GM10248 (cell line): ENCODE measurements around the gene OSBPL9.

Experiments
- CTCF ChIA-PET: fragments of 300-600 bp; sonication (Branson Sonifier 250); formaldehyde crosslinking; extraction: SDS; loops from one replicate; lab custom pipeline; 2021; ENCODE audit warnings: antibody characterized with exemption; lab: Yijun Ruan, JAX
- POLR2A ChIA-PET: fragments of 350-650 bp; sonication (Branson Sonifier 250); formaldehyde crosslinking; extraction: SDS; loops from one replicate; lab custom pipeline; 2020; ENCODE audit warnings: antibody characterized with exemption; lab: Yijun Ruan, JAX
- DNase-seq: peaks from one replicate; pipeline ENCODE4 v3.0.0; 2012; ENCODE audit errors: extremely low spot score
- CTCF ChIP-seq: IDR thresholded peaks from 2 replicates; pipeline ENCODE4 v1.5.1; 2012; ENCODE audit warnings: mild to moderate bottlenecking, low read depth; ENCODE audit errors: extremely low read depth, missing control alignments, control extremely low read depth

Gene OSBPL9

GRCh38 chr1:51615780-51616291, 1.1 kb upstream of the OSBPL9 start:
- ChIA-PET POLR2A (no interaction called here), CTCF (interaction anchor here (0.7 to 1.2 kb wide), 2 partner anchors 14 to 108 kb away, joined by 3 to 4 read pairs; no protein-coding TSS in a partner anchor)
- DNase-seq: no peak
- TF ChIP-seq CTCF: no peak

- no peak for DNase-seq
- no peak for TF ChIP-seq CTCF
- ChIA-PET CTCF (interaction anchor here (1.1 kb wide), 1 partner anchor 152 kb away, joined by 3 read pairs; no protein-coding TSS in a partner anchor), POLR2A (no interaction called here)
Measured at GRCh38 chr1:51616490-51616889, 402 bp upstream of the OSBPL9 start.

- ChIA-PET CTCF (interaction anchor here (1.3 to 1.5 kb wide), 5 partner anchors 8 to 150 kb away, joined by 3 to 9 read pairs (median 3); no protein-coding TSS in a partner anchor), POLR2A (interaction anchor here (0.7 kb wide), 1 partner anchor 108 kb away, joined by 3 read pairs; no protein-coding TSS in a partner anchor)
- no peak for TF ChIP-seq CTCF
- DNase-seq: no peak
Measured at GRCh38 chr1:51618715-51619114, 1.8 kb downstream of the OSBPL9 start.

- DNase-seq: no peak
- TF ChIP-seq CTCF: no peak
- POLR2A ChIA-PET: no interaction called here
- CTCF ChIA-PET: interaction anchor here (0.9 kb wide), 1 partner anchor 147 kb away, joined by 3 read pairs; no protein-coding TSS in a partner anchor
Measured at GRCh38 chr1:51620470-51620869, 3.6 kb downstream of the OSBPL9 start.

- CTCF ChIA-PET: interaction anchor here (0.9 kb wide), 1 partner anchor 146 kb away, joined by 3 read pairs; no protein-coding TSS in a partner anchor
- POLR2A ChIA-PET: no interaction called here
- TF ChIP-seq CTCF: no peak
- DNase-seq: no peak
Measured at GRCh38 chr1:51621161-51621560, 4.3 kb downstream of the OSBPL9 start.

- no peak for DNase-seq
- no peak for TF ChIP-seq CTCF
- POLR2A ChIA-PET: no interaction called here
- CTCF ChIA-PET: no interaction called here
Measured at GRCh38 chr1:51621841-51622454, 5.1 kb downstream of the OSBPL9 start.
